Measurements from ENCODE around the gene PKNOX2. TPM values are rescaled to one million over a fixed set of nuclear protein-coding genes. Genes with fewer than 3 reads are reported as not detected.

PKNOX2 gene
- polyA plus RNA-seq, 1 experiment = 0.02 TPM

DNA sequence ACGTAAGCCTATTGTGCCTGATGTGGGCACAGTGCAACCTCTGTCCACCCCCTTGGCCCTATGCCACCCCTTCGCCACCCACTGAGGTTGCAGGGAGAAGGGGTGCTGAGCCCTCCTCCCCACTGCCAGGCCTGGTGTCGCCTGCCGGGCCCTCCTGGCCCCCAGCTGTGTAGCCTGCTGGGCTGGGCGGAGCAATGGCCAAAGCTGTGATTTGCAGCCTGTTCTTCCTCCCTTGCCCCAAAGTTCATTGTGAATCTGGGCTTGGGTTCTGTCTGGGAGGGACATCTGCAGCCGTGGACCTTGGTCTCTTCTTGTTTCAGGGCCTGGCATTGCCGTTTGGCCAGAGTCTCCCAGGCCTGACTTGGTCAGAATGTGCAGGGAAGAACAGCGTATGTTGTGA lies 121.9 kb downstream of the PKNOX2 start:
- ChIA-PET CTCF (interaction anchor here (1.3 to 2.8 kb wide), 2 partner anchors 9 to 11 kb away, joined by 3 to 7 read pairs; no protein-coding TSS in a partner anchor), POLR2A (no interaction called here)
- Histone ChIP-seq H3K36me3 (ENCODE audit: control insufficient read depth, insufficient read depth, low read length) (no peaks in the 10 kb centered on the region), H3K4me3 (ENCODE audit: low read depth, low read length) (no peak overlapping the region), H3K27me3 (ENCODE audit: control insufficient read depth, insufficient read depth, low read length) (peaks cover 20% of the 10 kb centered on the region)
- TF ChIP-seq, protein P1, sequence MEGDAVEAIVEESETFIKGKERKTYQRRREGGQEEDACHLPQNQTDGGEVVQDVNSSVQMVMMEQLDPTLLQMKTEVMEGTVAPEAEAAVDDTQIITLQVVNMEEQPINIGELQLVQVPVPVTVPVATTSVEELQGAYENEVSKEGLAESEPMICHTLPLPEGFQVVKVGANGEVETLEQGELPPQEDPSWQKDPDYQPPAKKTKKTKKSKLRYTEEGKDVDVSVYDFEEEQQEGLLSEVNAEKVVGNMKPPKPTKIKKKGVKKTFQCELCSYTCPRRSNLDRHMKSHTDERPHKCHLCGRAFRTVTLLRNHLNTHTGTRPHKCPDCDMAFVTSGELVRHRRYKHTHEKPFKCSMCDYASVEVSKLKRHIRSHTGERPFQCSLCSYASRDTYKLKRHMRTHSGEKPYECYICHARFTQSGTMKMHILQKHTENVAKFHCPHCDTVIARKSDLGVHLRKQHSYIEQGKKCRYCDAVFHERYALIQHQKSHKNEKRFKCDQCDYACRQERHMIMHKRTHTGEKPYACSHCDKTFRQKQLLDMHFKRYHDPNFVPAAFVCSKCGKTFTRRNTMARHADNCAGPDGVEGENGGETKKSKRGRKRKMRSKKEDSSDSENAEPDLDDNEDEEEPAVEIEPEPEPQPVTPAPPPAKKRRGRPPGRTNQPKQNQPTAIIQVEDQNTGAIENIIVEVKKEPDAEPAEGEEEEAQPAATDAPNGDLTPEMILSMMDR (IDR thresholded peaks at IDR 0.05; ENCODE audit: insufficient read depth, low read depth, low read length) = no peak
- DNase-seq (ENCODE audit: low read depth) = no peak

DNA sequence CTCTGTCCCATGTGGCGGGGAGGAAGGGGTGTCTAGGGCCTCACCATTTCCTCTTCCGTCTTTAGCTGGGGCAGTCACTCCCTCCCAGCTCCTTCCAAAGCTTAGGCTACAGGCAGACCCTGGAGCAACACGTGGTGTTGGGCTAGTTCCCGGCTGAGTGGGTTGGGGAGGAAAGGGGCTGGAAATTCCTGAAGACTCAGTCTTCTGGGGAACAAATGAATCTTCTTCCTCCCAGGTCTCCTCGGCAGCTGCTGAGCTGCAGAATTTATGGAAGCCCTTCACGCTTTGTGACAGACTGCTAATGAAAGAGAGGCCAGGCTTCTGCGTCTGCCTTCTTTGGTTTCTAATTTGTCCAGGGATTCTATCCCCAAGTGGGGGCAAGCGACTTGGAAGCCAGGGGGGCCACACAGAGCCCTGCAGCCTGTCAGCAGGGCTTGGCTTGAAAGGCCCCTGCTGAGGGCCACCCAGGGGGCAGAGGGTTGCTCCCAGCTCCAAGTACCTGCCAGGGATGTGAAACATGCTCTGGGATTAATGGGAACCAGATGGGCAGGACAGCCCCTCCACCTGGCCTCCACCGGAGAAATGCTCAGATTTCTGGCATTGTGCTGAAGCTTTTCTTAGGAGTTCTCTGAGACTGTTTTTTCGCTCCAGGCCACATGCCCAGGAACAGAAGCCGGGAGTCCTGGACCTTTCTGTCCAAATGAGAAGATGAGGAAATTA lies 123.1 kb downstream of the PKNOX2 start:
- TF ChIP-seq, protein P1 (IDR thresholded peaks at IDR 0.05; ENCODE audit: insufficient read depth, low read depth, low read length) = no peak
- H3K4me3 ChIP-seq (ENCODE audit: low read depth, low read length) = no peak overlapping the region
- CTCF ChIA-PET = interaction anchor here (1.3 to 2.8 kb wide), 2 partner anchors 10 to 11 kb away, joined by 3 to 7 read pairs; no protein-coding TSS in a partner anchor
- POLR2A ChIA-PET = no interaction called here
- H3K36me3 ChIP-seq (ENCODE audit: control insufficient read depth, insufficient read depth, low read length) = no peaks in the 10 kb centered on the region
- peaks cover 21% of the 10 kb centered on the region for H3K27me3 ChIP-seq (ENCODE audit: control insufficient read depth, insufficient read depth, low read length)
- DNase-seq (ENCODE audit: low read depth) = no peak

DNA sequence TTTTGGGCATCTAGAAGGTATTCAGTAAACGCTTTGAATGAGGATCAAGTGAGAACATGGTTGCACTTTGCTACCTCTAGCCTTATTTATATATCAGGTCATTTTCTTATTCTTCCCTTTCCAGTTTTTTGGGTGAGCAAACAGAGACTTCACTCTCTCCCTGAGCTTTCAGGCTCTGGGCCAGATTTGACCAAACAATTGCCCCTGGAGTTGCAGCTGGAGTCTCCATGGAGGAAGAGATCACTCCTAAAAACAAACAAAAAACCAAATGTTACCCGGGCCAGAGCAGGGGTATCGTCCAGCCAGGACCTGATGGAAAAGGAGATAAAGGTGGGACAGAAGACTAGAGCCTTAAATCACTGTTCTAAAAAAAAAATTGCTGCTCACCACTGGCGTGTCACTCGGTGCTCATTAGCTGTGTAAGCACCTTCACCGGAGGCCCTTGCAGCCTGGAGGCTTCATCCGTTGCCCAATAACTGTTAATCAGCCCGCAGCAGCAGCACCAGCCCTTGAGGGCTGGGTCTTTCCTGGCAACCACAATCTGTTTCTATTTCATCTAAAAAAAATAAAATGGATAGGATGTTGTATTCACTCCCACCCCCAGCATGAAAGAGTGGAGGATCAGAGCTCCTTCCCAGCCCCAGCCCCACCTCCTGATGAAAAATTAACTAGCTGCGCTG lies 125.0 kb downstream of the PKNOX2 start:
- ChIA-PET CTCF (interaction anchor here (1.3 to 1.9 kb wide), 3 partner anchors 8 to 56 kb away, joined by 3 to 6 read pairs (median 3); no protein-coding TSS in a partner anchor), POLR2A (no interaction called here)
- TF ChIP-seq, protein P1 (IDR thresholded peaks at IDR 0.05; ENCODE audit: insufficient read depth, low read depth, low read length) = no peak
- peaks cover 20% of the 10 kb centered on the region for H3K27me3 ChIP-seq (ENCODE audit: control insufficient read depth, insufficient read depth, low read length)
- H3K36me3 ChIP-seq (ENCODE audit: control insufficient read depth, insufficient read depth, low read length) = no peaks in the 10 kb centered on the region
- no peak overlapping the region for H3K4me3 ChIP-seq (ENCODE audit: low read depth, low read length)
- no peak for DNase-seq (ENCODE audit: low read depth)

DNA sequence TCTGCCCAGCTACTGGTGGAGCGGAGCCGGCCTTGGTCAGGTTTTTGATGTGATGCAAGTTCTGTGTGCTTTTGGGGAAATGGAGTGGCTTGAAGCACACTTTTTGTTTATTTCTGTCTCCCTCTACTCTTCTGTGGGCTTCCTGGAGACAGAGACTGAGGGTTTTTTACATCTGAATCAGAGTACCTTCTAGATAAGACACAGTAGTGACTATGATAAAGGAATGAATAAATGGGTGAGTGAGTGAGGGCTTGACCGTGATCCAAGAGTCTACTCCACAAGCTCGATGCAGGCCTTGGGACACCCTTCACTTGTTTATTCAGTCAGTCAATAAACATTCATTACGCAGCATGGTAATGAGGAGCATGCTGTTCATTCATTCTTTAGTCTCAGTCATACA lies 125.7 kb downstream of the PKNOX2 start:
- H3K36me3 ChIP-seq (ENCODE audit: control insufficient read depth, insufficient read depth, low read length) = no peaks in the 10 kb centered on the region
- no peak overlapping the region for H3K4me3 ChIP-seq (ENCODE audit: low read depth, low read length)
- POLR2A ChIA-PET = no interaction called here
- peaks cover 22% of the 10 kb centered on the region for H3K27me3 ChIP-seq (ENCODE audit: control insufficient read depth, insufficient read depth, low read length)
- CTCF ChIA-PET = interaction anchor here (1.3 to 1.9 kb wide), 3 partner anchors 8 to 55 kb away, joined by 3 to 6 read pairs (median 3); no protein-coding TSS in a partner anchor
- TF ChIP-seq, protein P1 (IDR thresholded peaks at IDR 0.05; ENCODE audit: insufficient read depth, low read depth, low read length) = no peak
- no peak for DNase-seq (ENCODE audit: low read depth)

DNA sequence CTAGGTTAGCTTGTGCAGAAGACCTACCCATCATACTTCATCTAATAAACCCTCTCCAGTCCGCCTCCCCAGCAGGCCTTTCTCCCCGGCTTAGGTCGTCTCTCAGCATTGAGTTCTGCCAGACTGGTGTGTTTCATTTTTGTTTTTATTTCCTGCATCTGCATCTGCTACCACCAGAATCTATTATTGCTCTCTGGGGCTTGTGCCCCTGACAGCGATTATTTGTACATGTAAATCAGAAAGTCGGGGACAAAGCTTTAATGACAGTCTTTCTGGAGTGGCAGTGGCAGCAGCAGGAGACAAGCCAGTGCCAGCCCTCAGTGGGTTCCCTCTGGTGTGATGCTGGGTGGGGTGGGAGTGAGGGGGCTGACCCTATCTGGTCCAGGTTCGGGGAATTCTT lies 127.5 kb downstream of the PKNOX2 start:
- ChIA-PET POLR2A (no interaction called here), CTCF (interaction anchor here (0.7 kb wide), 1 partner anchor 54 kb away, joined by 3 read pairs; no protein-coding TSS in a partner anchor)
- DNase-seq (ENCODE audit: low read depth) = no peak
- Histone ChIP-seq H3K36me3 (ENCODE audit: control insufficient read depth, insufficient read depth, low read length) (no peaks in the 10 kb centered on the region), H3K27me3 (ENCODE audit: control insufficient read depth, insufficient read depth, low read length) (peaks cover 19% of the 10 kb centered on the region), H3K4me3 (ENCODE audit: low read depth, low read length) (no peak overlapping the region)
- TF ChIP-seq, protein P1 (IDR thresholded peaks at IDR 0.05; ENCODE audit: insufficient read depth, low read depth, low read length) = no peak

Data from BJ (cell line).